Epithelial cell of esophagus (primary cell): ENCODE measurements around the gene CARD19.

Experiments
- DNase-seq: peaks from one replicate; pipeline ENCODE4 v3.0.0; 2010; ENCODE audit warnings: low read depth
- H3K4me3 ChIP-seq: 2 replicates; pipeline ENCODE4 v1.5.1; 2011; ENCODE audit warnings: mild to moderate bottlenecking, low read length, control low read depth
- CTCF ChIP-seq: IDR thresholded peaks from 2 replicates; pipeline ENCODE4 v1.5.1; 2011; ENCODE audit warnings: low read depth, mild to moderate bottlenecking, low read length, control low read depth, inconsistent platforms; ENCODE audit not compliant: insufficient read depth; ENCODE audit errors: missing control alignments

The CARD19 gene

GRCh38 chr9:93121316-93122241 is 25.6 kb downstream of the CARD19 start:
- no peak for DNase-seq
- TF ChIP-seq CTCF, result no peak
- no peak overlapping the region for H3K4me3 ChIP-seq

GRCh38 chr9:93122721-93123221 is 26.8 kb downstream of the CARD19 start:
- no peak overlapping the region for H3K4me3 ChIP-seq
- TF ChIP-seq CTCF, result no peak
- no peak for DNase-seq

DNA sequence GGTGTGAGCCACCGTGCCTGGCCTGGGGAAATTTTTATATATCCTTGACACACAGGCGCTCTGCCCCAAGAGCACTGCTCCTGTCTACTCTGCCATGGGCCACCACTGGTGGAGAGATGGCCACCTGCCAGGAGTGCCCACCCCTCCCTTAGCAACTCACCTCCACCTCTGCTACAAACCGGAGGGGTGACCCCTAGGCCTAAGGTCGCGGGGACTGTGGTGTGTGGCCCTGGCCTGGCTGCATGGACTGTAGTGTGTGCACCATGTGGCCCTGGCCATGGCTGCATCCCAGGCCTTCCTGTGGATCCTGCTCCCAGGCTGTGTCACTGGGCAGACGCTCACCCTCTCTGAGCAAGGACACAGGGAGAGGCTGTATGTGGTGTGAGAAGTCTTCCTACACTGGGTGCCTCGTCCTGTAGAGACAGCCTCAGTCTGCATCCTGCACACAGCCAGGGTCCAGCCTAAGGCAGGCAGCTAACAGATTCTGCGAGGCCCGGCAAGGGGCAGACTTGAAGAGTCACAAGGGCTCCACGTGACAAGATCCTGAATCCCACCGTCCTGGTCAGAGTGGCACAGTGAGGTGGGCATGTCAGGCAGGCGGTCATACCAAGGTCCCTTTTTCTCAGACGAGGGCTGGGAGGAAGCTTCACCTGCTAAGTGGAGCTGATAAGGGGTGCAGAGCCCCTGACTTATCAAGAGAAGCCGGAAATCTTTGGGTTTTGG is 27.7 kb downstream of the CARD19 start:
- no peak for DNase-seq
- TF ChIP-seq CTCF, result no peak
- no peak overlapping the region for H3K4me3 ChIP-seq

DNA sequence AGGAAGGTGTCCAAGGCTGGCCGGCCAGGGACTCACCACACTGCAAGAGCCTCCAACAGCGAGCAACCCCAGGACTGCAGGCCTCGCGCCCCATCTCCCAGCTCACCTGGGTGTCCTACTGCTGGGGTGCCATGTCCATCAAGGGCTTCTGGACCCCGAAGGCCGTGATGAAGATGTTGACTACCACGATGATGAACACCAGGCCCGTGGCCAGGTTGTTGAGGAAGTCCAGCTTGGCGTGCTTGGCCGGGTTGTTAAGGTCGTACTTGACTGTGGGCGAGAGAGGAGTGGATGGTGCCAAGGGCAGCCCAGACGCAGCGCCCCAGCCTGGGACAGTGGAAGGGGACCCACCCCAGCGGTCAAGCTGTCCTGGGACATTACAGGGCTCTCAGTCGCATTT is 28.8 kb downstream of the CARD19 start:
- no peak for DNase-seq
- no peak overlapping the region for H3K4me3 ChIP-seq
- no peak for TF ChIP-seq CTCF

DNA sequence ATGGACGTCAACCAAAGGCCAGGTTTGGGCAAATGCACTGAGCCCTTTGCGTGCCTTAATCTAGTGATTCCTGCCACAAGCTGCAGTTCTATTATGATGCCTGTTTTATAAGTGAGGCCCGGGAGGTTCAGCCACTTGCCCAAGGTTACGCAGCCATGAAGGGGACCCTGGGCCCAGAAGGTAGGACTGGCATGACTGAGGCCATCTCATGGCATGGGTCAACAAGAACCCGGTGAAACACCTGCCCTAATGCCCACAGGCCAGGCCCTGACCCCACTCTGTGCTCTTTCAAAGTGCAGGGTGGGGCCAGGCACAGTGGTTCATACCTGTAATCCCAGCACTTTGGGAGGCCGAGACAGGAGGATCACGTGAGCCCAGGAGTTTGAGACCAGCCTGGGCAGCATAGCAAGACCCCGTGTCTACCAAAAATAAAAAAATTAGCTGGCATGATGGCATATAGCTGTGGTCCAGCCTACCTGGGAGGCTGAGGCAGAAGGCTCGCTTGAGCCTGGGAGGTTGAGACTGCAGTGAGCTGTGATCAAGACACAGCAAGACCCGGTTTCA is 29.4 kb downstream of the CARD19 start:
- no peak for TF ChIP-seq CTCF
- no peak for DNase-seq

DNA sequence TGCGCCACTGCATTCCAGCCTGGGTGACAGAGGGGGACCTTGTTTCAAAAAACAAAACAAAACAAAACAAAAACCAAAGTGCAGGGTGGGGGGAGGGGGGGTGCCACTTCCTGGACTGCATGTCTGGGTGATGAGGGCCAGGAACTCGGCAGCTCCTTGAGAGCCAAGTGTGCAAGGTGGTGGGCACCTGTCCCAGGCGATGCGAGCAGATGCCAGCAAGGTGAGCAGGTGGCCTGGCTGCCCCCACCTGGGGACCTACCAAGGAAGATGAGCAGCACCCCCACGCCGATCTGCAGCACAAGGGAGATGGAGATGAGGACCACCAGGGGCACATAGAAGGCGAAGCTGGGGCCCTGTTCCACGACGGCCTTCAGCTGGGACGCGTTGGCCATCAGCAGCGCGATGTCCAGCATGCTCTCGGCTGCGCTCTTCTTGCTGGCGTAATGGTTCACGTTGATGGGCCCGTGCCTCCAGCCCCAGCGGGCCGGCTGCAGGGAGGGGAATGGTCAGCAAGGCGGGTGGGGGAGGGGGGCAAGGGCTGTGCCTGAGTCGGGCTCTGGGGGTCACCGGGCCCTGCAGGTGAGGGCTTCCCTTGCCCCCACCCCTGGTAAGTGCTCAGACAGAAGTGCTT is 30.2 kb downstream of the CARD19 start:
- no peak overlapping the region for H3K4me3 ChIP-seq
- no peak for DNase-seq
- TF ChIP-seq CTCF, result no peak

More for the DNA sequence above, 29.4 kb downstream of the CARD19 start:
- no peak overlapping the region for H3K4me3 ChIP-seq
